Measurements from ENCODE around the gene PPP1R2. TPM values are rescaled to one million over a fixed set of nuclear protein-coding genes. Genes with fewer than 3 reads are reported as not detected.

PPP1R2 gene
- total and polyA plus RNA-seq, 4 donors = 26.2 to 77.0 (median 46.5) TPM

DNA sequence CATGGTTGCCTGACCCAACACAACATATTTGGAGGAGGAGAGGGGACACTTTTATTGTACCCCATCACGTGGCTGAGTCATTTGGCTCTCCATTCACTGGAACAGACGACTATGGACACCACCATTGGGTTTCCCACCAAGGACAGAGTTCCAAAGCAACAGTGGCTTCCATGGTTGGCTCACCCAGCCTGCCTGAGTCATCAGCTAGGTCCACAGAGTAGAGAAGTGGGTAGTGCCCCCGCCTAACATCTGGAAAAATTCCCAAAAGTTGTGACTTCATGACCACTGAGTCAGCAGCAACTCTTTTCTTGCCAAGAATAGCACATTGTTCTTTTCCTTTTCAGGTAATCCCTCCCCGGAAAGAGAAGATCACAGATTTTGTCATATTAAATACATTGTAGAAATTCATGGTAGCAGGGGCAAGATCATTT is 3.0 kb upstream of the PPP1R2 start:
- Histone ChIP-seq H3K4me1 (ENCODE audit: control insufficient read depth in 5 of 5, insufficient read depth in 5 of 5, low read length in 5 of 5) (peaks cover 8 to 29% (median 9%) of the 10 kb centered on the region in 5 donors), H3K4me3 (no peak overlapping the region), H3K9ac (ENCODE audit: insufficient read depth in 1 of 2, low read length in 2 of 2) (no peak overlapping the region), H3K36me3 (ENCODE audit: control insufficient read depth in 4 of 4, insufficient read depth in 4 of 4, low read length in 4 of 4) (no peaks in the 10 kb centered on the region), H3K9me3 (ENCODE audit: control insufficient read depth in 4 of 4, insufficient read depth in 3 of 4, low read length in 3 of 4) (no peaks in the 10 kb centered on the region), H3K27ac (ENCODE audit: low read depth in 1 of 2, low read length in 1 of 2) (peak overlapping the region; percentile 6 to 39), H3K27me3 (ENCODE audit: control insufficient read depth in 3 of 3, insufficient read depth in 3 of 3, low read length in 2 of 3) (no peaks in the 10 kb centered on the region)
- TF ChIP-seq, protein P1, sequence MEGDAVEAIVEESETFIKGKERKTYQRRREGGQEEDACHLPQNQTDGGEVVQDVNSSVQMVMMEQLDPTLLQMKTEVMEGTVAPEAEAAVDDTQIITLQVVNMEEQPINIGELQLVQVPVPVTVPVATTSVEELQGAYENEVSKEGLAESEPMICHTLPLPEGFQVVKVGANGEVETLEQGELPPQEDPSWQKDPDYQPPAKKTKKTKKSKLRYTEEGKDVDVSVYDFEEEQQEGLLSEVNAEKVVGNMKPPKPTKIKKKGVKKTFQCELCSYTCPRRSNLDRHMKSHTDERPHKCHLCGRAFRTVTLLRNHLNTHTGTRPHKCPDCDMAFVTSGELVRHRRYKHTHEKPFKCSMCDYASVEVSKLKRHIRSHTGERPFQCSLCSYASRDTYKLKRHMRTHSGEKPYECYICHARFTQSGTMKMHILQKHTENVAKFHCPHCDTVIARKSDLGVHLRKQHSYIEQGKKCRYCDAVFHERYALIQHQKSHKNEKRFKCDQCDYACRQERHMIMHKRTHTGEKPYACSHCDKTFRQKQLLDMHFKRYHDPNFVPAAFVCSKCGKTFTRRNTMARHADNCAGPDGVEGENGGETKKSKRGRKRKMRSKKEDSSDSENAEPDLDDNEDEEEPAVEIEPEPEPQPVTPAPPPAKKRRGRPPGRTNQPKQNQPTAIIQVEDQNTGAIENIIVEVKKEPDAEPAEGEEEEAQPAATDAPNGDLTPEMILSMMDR (IDR thresholded peaks at IDR 0.05; ENCODE audit: control extremely low read depth, extremely low read depth) = no peak
- no peak for ATAC-seq (ENCODE audit: insufficient read depth, low FRiP score)
- DNase-seq = no peak
- 62% methylated on average over 4 of the region's 4 CpGs for WGBS, 2 donors

DNA sequence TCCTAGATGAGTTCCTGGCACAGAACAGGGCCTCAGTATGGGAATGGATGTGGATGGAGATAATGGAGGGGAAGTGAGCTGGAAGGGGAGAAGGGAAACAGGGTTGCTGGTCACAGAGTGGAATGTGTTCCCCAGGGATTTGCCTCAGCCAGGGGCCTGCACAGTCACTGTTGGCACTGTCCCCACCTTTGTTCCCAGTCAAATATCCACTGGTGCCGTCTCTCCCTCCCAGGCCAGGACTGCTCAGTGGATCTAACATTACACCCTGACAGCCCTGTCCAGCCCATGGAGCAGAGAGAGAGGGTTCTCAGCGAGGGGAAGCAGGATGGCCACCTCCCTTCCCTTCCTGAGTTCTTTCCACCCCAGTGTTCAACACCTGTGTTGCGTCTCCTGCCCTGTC is 1.5 kb upstream of the PPP1R2 start:
- TF ChIP-seq, protein P1 (IDR thresholded peaks at IDR 0.05; ENCODE audit: control extremely low read depth, extremely low read depth) = no peak
- Histone ChIP-seq H3K27ac (ENCODE audit: low read depth in 1 of 2, low read length in 1 of 2) (peak overlapping the region; percentile 13 to 37), H3K27me3 (ENCODE audit: control insufficient read depth in 3 of 3, insufficient read depth in 3 of 3, low read length in 2 of 3) (no peaks in the 10 kb centered on the region), H3K9me3 (ENCODE audit: control insufficient read depth in 4 of 4, insufficient read depth in 3 of 4, low read length in 3 of 4) (no peaks in the 10 kb centered on the region), H3K9ac (ENCODE audit: insufficient read depth in 1 of 2, low read length in 2 of 2) (no peak overlapping the region), H3K4me1 (ENCODE audit: control insufficient read depth in 5 of 5, insufficient read depth in 5 of 5, low read length in 5 of 5) (peaks cover 11 to 31% (median 13%) of the 10 kb centered on the region in 5 donors), H3K4me3 (no peak overlapping the region), H3K36me3 (ENCODE audit: control insufficient read depth in 4 of 4, insufficient read depth in 4 of 4, low read length in 4 of 4) (peaks cover 0 to 2% (median 0%) of the 10 kb centered on the region in 4 donors)
- ATAC-seq (ENCODE audit: insufficient read depth, low FRiP score) = no peak
- 71 to 84% methylated on average over 3 of the region's 3 CpGs for WGBS, 2 donors
- DNase-seq = peak; percentile 22 to 24 (median 24)

DNA sequence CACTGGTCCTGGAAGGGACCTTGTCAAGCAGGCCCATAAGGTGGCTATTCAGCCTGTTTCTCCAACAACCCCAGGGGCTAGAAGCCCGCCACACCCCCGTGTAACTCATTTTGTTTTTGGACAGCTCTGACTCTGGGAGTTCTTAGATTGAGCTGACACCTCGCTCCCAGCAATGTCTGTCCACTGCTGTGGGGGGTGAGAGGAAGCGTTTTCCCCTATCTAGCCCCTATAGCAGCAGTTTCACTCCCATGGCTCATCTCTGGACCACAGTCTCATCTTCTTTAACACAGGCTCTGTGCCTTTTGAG is 1.1 kb upstream of the PPP1R2 start:
- Histone ChIP-seq H3K27ac (ENCODE audit: low read depth in 1 of 2, low read length in 1 of 2) (peak overlapping the region; percentile 37 to 60), H3K4me1 (ENCODE audit: control insufficient read depth in 5 of 5, insufficient read depth in 5 of 5, low read length in 5 of 5) (peaks cover 13 to 31% (median 14%) of the 10 kb centered on the region in 5 donors), H3K27me3 (ENCODE audit: control insufficient read depth in 3 of 3, insufficient read depth in 3 of 3, low read length in 2 of 3) (no peaks in the 10 kb centered on the region), H3K9ac (ENCODE audit: insufficient read depth in 1 of 2, low read length in 2 of 2) (no peak overlapping the region), H3K9me3 (ENCODE audit: control insufficient read depth in 4 of 4, insufficient read depth in 3 of 4, low read length in 3 of 4) (no peaks in the 10 kb centered on the region), H3K36me3 (ENCODE audit: control insufficient read depth in 4 of 4, insufficient read depth in 4 of 4, low read length in 4 of 4) (peaks cover 0 to 2% (median 0%) of the 10 kb centered on the region in 4 donors), H3K4me3 (no peak overlapping the region)
- ATAC-seq (ENCODE audit: insufficient read depth, low FRiP score) (no peak), DNase-seq (no peak)
- TF ChIP-seq, protein P1 (IDR thresholded peaks at IDR 0.05; ENCODE audit: control extremely low read depth, extremely low read depth) = no peak
- 87 to 89% methylated on average over 4 of the region's 4 CpGs for WGBS, 2 donors

All from lung (tissue), 12 donors.